K562 (cell line): Measurements from ENCODE around the gene PEPD.

Experiments
- CTCF ChIP-seq, 3 experiments: IDR thresholded peaks in 2 of 3; conservative IDR thresholded peaks in 1 of 3; 2 replicates each; pipeline ENCODE4 v1.5.1; 2011 to 2012; ENCODE audit warnings: low read length in 3 of 3, mild to moderate bottlenecking in 3 of 3, control low read depth in 2 of 3, improper control_type of control experiment in 1 of 3, inconsistent platforms in 1 of 3, low read depth in 1 of 3, mixed read lengths in 1 of 3, moderate library complexity in 1 of 3; ENCODE audit not compliant: insufficient read depth in 2 of 3
- CUX1 ChIP-seq: fragments of 200-800 bp; sonication (Bioruptor generic); IDR thresholded peaks from 2 replicates; pipeline ENCODE4 v1.6.1; 2016; ENCODE audit warnings: missing genetic modification characterization, missing compliant biosample characterization
- PTBP1 ChIP-seq: fragments of 200-400 bp; formaldehyde crosslinking; IDR thresholded peaks from 2 replicates; pipeline ENCODE4 v1.6.1; 2017; ENCODE audit warnings: low read depth, low read length
- ZNF57 ChIP-seq: fragments of 450-650 bp; formaldehyde crosslinking; IDR thresholded peaks from 2 replicates; pipeline ENCODE4 v1.4.0; 2020; ENCODE audit warnings: mild to moderate bottlenecking, moderate library complexity

GRCh38 chr19:33520844-33521479 lies 629 bp downstream of the PEPD start:
- TF ChIP-seq CUX1 (CRISPR knock-in tag) (no peak), ZNF57 (no peak), CTCF (IDR thresholded peaks at IDR 0.05 in 2 of 3, conservative IDR thresholded peaks at IDR 0.05 in 1 of 3; ENCODE audit: insufficient read depth in 2 of 3, low read depth in 1 of 3, low read length in 3 of 3) (no peak), PTBP1 (no peak)
